ENCODE results near the gene NOC4L. TPM values are rescaled to one million over a fixed set of nuclear protein-coding genes. Genes with fewer than 3 reads are reported as not detected.
"Not testable (repeated sequence)": the region's sequence is repeated elsewhere in the genome, so short reads cannot be mapped to it uniquely, and the experiment has no call there.

NOC4L gene
- total RNA-seq, 1 experiment from 2014 or later, result 39.6 TPM

DNA sequence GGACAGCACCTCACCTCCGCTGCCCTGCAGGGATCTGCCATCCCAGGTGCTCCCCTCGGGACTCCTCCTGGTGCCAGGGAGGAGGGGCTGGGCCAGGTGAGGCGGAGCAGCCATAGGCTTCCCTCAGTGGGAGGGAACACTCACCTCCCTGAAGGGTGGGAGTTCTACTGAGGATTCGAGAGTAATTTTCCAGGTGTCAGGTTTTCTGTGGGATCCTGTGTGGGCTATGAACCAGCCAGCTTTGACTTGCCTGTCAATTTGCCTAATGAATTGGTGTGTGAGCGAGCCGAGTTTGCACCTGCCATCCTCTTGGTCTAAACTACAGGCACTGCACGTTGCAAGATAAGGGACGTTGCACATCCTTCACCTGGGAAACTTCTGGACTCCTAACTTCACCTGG lies 50.3 kb downstream of the NOC4L start:
- DNase-seq, result no peak
- Mint-ChIP-seq H3K36me3 (ENCODE audit: insufficient read depth, unreplicated experiment) (peaks cover under 1% of the 10 kb centered on the region), H3K27ac (ENCODE audit: unreplicated experiment) (no peak overlapping the region), H3K4me1 (ENCODE audit: low read depth, unreplicated experiment) (no peaks in the 10 kb centered on the region), H3K4me3 (ENCODE audit: unreplicated experiment) (no peak overlapping the region), H3K9me3 (ENCODE audit: unreplicated experiment) (peaks cover 9% of the 10 kb centered on the region), H3K27me3 (ENCODE audit: insufficient read depth, unreplicated experiment) (peaks cover 2% of the 10 kb centered on the region)
- CTCF ChIA-PET, result interaction anchor here (1.1 kb wide), 1 partner anchor 41 kb away, joined by 3 read pairs; no protein-coding TSS in a partner anchor
- Histone ChIP-seq H3K9me3 (no peaks in the 10 kb centered on the region; the same call in 1 of the 2 replicates), H3K36me3 (ENCODE audit: control insufficient read depth, insufficient read depth, low read length) (no peaks in the 10 kb centered on the region), H3K4me3 (ENCODE audit: low read depth, low read length) (no peak overlapping the region), H3K27me3 (replicated peaks; ENCODE audit: control insufficient read depth, insufficient read depth, low read length) (no peaks in the 10 kb centered on the region; the same call in 1 of the 2 replicates), H3K4me1 (peaks cover 8% of the 10 kb centered on the region; the same call in 1 of the 2 replicates)
- BruUV-seq (replicated peaks), result no TSS peak
- TF ChIP-seq, protein P1, sequence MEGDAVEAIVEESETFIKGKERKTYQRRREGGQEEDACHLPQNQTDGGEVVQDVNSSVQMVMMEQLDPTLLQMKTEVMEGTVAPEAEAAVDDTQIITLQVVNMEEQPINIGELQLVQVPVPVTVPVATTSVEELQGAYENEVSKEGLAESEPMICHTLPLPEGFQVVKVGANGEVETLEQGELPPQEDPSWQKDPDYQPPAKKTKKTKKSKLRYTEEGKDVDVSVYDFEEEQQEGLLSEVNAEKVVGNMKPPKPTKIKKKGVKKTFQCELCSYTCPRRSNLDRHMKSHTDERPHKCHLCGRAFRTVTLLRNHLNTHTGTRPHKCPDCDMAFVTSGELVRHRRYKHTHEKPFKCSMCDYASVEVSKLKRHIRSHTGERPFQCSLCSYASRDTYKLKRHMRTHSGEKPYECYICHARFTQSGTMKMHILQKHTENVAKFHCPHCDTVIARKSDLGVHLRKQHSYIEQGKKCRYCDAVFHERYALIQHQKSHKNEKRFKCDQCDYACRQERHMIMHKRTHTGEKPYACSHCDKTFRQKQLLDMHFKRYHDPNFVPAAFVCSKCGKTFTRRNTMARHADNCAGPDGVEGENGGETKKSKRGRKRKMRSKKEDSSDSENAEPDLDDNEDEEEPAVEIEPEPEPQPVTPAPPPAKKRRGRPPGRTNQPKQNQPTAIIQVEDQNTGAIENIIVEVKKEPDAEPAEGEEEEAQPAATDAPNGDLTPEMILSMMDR (IDR thresholded peaks at IDR 0.05; ENCODE audit: insufficient read depth in 1 of 2, low read depth in 1 of 2, low read length in 1 of 2, severe bottlenecking in 1 of 2, unreplicated experiment in 1 of 2), result no peak
- POLR2A ChIA-PET, result no interaction called here
- intact Hi-C loops (cut with micrococcal nuclease; ENCODE audit: unreplicated experiment), result no loop called here

DNA sequence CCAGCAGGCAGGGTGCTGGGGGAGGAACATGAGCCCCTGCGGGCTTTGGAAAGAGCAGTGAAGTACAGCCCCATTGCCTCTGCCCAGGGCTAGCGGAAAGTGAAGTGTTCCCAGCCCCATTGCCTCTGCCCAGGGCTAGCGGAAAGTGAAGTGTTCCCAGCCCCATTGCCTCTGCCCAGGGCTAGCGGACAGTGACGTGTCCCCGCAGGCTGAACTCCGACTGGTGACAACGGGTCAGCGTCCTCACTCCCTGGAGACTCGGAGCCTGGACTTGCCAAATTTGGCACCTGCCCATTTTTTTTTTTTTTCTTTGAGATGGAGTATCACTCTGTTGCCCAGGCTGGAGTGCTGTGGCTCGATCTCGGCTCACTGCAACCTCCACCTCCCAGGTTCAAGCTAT lies 51.0 kb downstream of the NOC4L start:
- CTCF ChIA-PET; H3K4me3 Mint-ChIP-seq (ENCODE audit: unreplicated experiment); intact Hi-C loops (cut with micrococcal nuclease; ENCODE audit: unreplicated experiment); POLR2A ChIA-PET; H3K9me3 ChIP-seq; H3K36me3 ChIP-seq (ENCODE audit: control insufficient read depth, insufficient read depth, low read length); BruUV-seq (replicated peaks); H3K36me3 Mint-ChIP-seq (ENCODE audit: insufficient read depth, unreplicated experiment); H3K27ac Mint-ChIP-seq (ENCODE audit: unreplicated experiment); H3K27me3 ChIP-seq (replicated peaks; ENCODE audit: control insufficient read depth, insufficient read depth, low read length); H3K27me3 Mint-ChIP-seq (ENCODE audit: insufficient read depth, unreplicated experiment); DNase-seq; H3K4me3 ChIP-seq (ENCODE audit: low read depth, low read length); H3K4me1 Mint-ChIP-seq (ENCODE audit: low read depth, unreplicated experiment); H3K4me1 ChIP-seq; H3K9me3 Mint-ChIP-seq (ENCODE audit: unreplicated experiment): not testable (repeated sequence)

DNA sequence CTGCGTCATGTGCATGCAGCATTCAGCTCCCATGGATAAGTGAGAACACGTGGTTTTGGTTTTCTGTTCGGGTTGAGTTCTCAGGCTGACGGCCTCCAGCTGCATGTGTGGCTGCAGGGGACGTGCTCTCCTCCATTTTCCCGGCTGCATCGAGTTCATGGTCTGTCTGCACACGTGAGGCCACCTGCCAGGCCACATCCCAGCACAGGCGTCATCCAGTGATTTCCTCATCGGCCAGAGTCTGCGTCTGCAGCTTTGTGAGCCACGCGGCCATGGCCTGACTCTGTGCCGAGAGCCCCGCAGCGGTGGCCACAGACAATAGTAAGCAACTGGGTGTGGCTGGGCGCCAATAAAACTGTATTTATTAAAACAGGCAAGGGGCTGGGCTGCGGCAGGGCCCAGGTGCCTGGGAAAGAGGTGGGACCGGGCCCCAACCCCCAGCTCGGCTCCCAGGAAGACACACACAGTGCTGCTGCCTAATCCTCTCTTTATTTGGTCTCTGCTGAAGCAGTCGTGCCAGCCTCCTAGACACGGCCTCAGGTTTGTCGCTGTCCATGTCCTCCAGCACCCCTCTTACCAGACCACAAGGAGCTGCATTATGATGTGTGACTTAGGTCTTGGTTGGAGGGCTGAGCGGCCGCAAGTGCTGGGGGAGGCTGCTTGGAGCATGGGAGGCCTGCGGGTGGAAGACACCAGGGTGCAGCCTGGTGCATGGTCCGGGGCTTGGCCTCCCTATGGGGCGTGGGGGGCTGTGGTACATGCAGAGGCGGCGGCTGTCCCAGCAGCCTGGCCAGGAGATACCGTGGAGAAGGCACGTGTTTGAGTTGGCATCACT lies 52.0 kb downstream of the NOC4L start:
- ChIA-PET CTCF (interaction anchor here (0.8 kb wide), 1 partner anchor 17 kb away, joined by 5 read pairs; no protein-coding TSS in a partner anchor), POLR2A (no interaction called here)
- Histone ChIP-seq H3K27me3 (replicated peaks; ENCODE audit: control insufficient read depth, insufficient read depth, low read length) (no peaks in the 10 kb centered on the region; the same call in 1 of the 2 replicates), H3K36me3 (ENCODE audit: control insufficient read depth, insufficient read depth, low read length) (no peaks in the 10 kb centered on the region), H3K4me1 (no peaks in the 10 kb centered on the region), H3K4me3 (ENCODE audit: low read depth, low read length) (no peak overlapping the region), H3K9me3 (no peaks in the 10 kb centered on the region; the same call in 1 of the 2 replicates)
- BruUV-seq (replicated peaks), result no TSS peak
- H3K4me3 Mint-ChIP-seq (ENCODE audit: unreplicated experiment), result no peak overlapping the region
- DNase-seq, result no peak
- H3K4me1 Mint-ChIP-seq (ENCODE audit: low read depth, unreplicated experiment), result no peaks in the 10 kb centered on the region
- TF ChIP-seq, protein P1 (IDR thresholded peaks at IDR 0.05; ENCODE audit: insufficient read depth in 1 of 2, low read depth in 1 of 2, low read length in 1 of 2, severe bottlenecking in 1 of 2, unreplicated experiment in 1 of 2), result no peak
- intact Hi-C loops (cut with micrococcal nuclease; ENCODE audit: unreplicated experiment), result no loop called here
- peaks cover 10% of the 10 kb centered on the region for H3K27me3 Mint-ChIP-seq (ENCODE audit: insufficient read depth, unreplicated experiment)
- H3K36me3 Mint-ChIP-seq (ENCODE audit: insufficient read depth, unreplicated experiment), result no peaks in the 10 kb centered on the region
- H3K27ac Mint-ChIP-seq (ENCODE audit: unreplicated experiment), result no peak overlapping the region
- peaks cover 9% of the 10 kb centered on the region for H3K9me3 Mint-ChIP-seq (ENCODE audit: unreplicated experiment)

All from Caco-2 (cell line).